Measurements from ENCODE around the gene LINS1. TPM values are rescaled to one million over a fixed set of nuclear protein-coding genes. Genes with fewer than 3 reads are reported as not detected.

LINS1 gene
- total and polyA plus RNA-seq, 2 donors (not counting 1 experiment from before 2014, with no cell fraction given), result 14.3 to 46.4 TPM

GRCh38 chr15:100651253-100651652 is 49.3 kb upstream of the LINS1 start:
- 80% methylated on average over 1 of the region's 5 CpGs for WGBS (ENCODE audit: insufficient coverage)
- Histone ChIP-seq H3K4me3 (ENCODE audit: control extremely low read depth in 1 of 5, extremely low read depth in 1 of 5, insufficient read depth in 1 of 5, low read depth in 2 of 5, low read length in 4 of 5) (no peak overlapping the region), H3K79me2 (ENCODE audit: control insufficient read depth, insufficient read depth, low read length) (no peaks in the 10 kb centered on the region), H3K4me2 (replicated peaks; ENCODE audit: low read depth, low read length, poor library complexity, severe bottlenecking) (no peak overlapping the region), H4K20me1 (ENCODE audit: control insufficient read depth, insufficient read depth, low read length, poor library complexity, severe bottlenecking) (no peaks in the 10 kb centered on the region), H3K4me1 (ENCODE audit: control insufficient read depth in 2 of 2, insufficient read depth in 2 of 2, low read length in 2 of 2) (no peaks in the 10 kb centered on the region), H3K36me3 (replicated peaks in 1 of 2; ENCODE audit: control extremely low read depth in 1 of 2, control insufficient read depth in 1 of 2, extremely low read depth in 1 of 2, insufficient read depth in 2 of 2, low read length in 1 of 2) (peaks cover 4 to 9% of the 10 kb centered on the region in 2 experiments), H2AFZ (ENCODE audit: insufficient read depth, low read depth, low read length, poor library complexity, severe bottlenecking) (no peak overlapping the region), H3K9ac (ENCODE audit: low read length) (no peak overlapping the region), H3K27me3 (replicated peaks in 1 of 4; ENCODE audit: control extremely low read depth in 1 of 4, control insufficient read depth in 3 of 4, insufficient read depth in 4 of 4, low read length in 3 of 4) (no peaks in the 10 kb centered on the region), H3K27ac (ENCODE audit: low read length in 2 of 2) (no peak overlapping the region), H3K9me3 (ENCODE audit: control extremely low read depth in 1 of 3, control insufficient read depth in 2 of 3, insufficient read depth in 1 of 3, low read length in 2 of 3) (no peaks in the 10 kb centered on the region)
- no peak for DNase-seq
- ChIA-PET CTCF (no interaction called here), POLR2A (no interaction called here)
- ATAC-seq (ENCODE audit: low read depth), result no peak
- H3K4me1 Mint-ChIP-seq, result peaks cover 4% of the 10 kb centered on the region
- no peaks in the 10 kb centered on the region for H3K9me3 Mint-ChIP-seq (ENCODE audit: insufficient read depth)
- no peaks in the 10 kb centered on the region for H3K27me3 Mint-ChIP-seq
- no peak for TF ChIP-seq EZH2 (IDR thresholded peaks at IDR 0.05; ENCODE audit: borderline replicate concordance, insufficient read depth, low read depth, low read length, poor library complexity, severe bottlenecking)
- no peak for TF ChIP-seq CTCF (IDR thresholded peaks at IDR 0.05)
- H3K4me3 Mint-ChIP-seq, result no peak overlapping the region
- H3K27ac Mint-ChIP-seq, result no peak overlapping the region
- intact Hi-C loops (cut with micrococcal nuclease), result no loop called here

GRCh38 chr15:100650685-100651084 is 48.7 kb upstream of the LINS1 start:
- H3K9me3 ChIP-seq (ENCODE audit: control extremely low read depth in 1 of 3, control insufficient read depth in 2 of 3, insufficient read depth in 1 of 3, low read length in 2 of 3), result no peaks in the 10 kb centered on the region
- H3K9ac ChIP-seq (ENCODE audit: low read length), result no peak overlapping the region
- no peaks in the 10 kb centered on the region for H3K4me1 ChIP-seq (ENCODE audit: control insufficient read depth in 2 of 2, insufficient read depth in 2 of 2, low read length in 2 of 2)
- no peaks in the 10 kb centered on the region for H3K79me2 ChIP-seq (ENCODE audit: control insufficient read depth, insufficient read depth, low read length)
- ChIA-PET CTCF (interaction anchor here (1.0 kb wide), 1 partner anchor 722 kb away, joined by 4 read pairs; no protein-coding TSS in a partner anchor), POLR2A (no interaction called here)
- no peak overlapping the region for H3K27ac ChIP-seq (ENCODE audit: low read length in 2 of 2)
- no CpG with 5 or more reads among the region's 1 CpG for WGBS (ENCODE audit: insufficient coverage)
- peaks cover 4 to 9% of the 10 kb centered on the region in 2 experiments for H3K36me3 ChIP-seq (replicated peaks in 1 of 2; ENCODE audit: control extremely low read depth in 1 of 2, control insufficient read depth in 1 of 2, extremely low read depth in 1 of 2, insufficient read depth in 2 of 2, low read length in 1 of 2)
- H4K20me1 ChIP-seq (ENCODE audit: control insufficient read depth, insufficient read depth, low read length, poor library complexity, severe bottlenecking), result peaks cover 5% of the 10 kb centered on the region
- no peaks in the 10 kb centered on the region for H3K27me3 ChIP-seq (replicated peaks in 1 of 4; ENCODE audit: control extremely low read depth in 1 of 4, control insufficient read depth in 3 of 4, insufficient read depth in 4 of 4, low read length in 3 of 4)
- H3K4me3 ChIP-seq (ENCODE audit: control extremely low read depth in 1 of 5, extremely low read depth in 1 of 5, insufficient read depth in 1 of 5, low read depth in 2 of 5, low read length in 4 of 5), result no peak overlapping the region
- H3K27me3 Mint-ChIP-seq, result no peaks in the 10 kb centered on the region
- no peak overlapping the region for H3K4me2 ChIP-seq (replicated peaks; ENCODE audit: low read depth, low read length, poor library complexity, severe bottlenecking)
- H3K27ac Mint-ChIP-seq, result no peak overlapping the region
- intact Hi-C loops (cut with micrococcal nuclease), result no loop called here
- TF ChIP-seq CTCF (IDR thresholded peaks at IDR 0.05) (no peak), EZH2 (IDR thresholded peaks at IDR 0.05; ENCODE audit: borderline replicate concordance, insufficient read depth, low read depth, low read length, poor library complexity, severe bottlenecking) (no peak)
- peaks cover 7% of the 10 kb centered on the region for H3K4me1 Mint-ChIP-seq
- no peak overlapping the region for H3K4me3 Mint-ChIP-seq
- H2AFZ ChIP-seq (ENCODE audit: insufficient read depth, low read depth, low read length, poor library complexity, severe bottlenecking), result no peak overlapping the region
- no peak for ATAC-seq (ENCODE audit: low read depth)
- no peaks in the 10 kb centered on the region for H3K9me3 Mint-ChIP-seq (ENCODE audit: insufficient read depth)
- DNase-seq, result no peak
